H1 (cell line): ENCODE results near the gene CDK19. TPM values are rescaled to one million over a fixed set of nuclear protein-coding genes. Genes with fewer than 3 reads are reported as not detected.

Experiments
- CTCF ChIA-PET: fragments of 300-600 bp; sonication (Branson Sonifier 250); formaldehyde crosslinking; loops from one replicate; lab custom pipeline; 2021; ENCODE audit not compliant: partially characterized antibody; lab: Charles Lee
- POLR2A ChIA-PET: fragments of 300-600 bp; sonication (Branson Sonifier 250); formaldehyde crosslinking; loops from one replicate; lab custom pipeline; 2021; ENCODE audit warnings: inconsistent platforms; ENCODE audit not compliant: partially characterized antibody; lab: Charles Lee
- DNase-seq, 2 experiments: peaks; one replicate each; pipeline versions ENCODE4 v3.0.0 to v3.0.0-alpha.2; 2010 to 2022; ENCODE audit warnings: low spot score in 2 of 2, low read depth in 1 of 2, mixed read lengths in 1 of 2
- FAIRE-seq: peaks from 2 replicates; lab custom pipeline; 2011; peaks lifted over from hg19 to GRCh38; lab: Jason Lieb, UNC
- H2AFZ ChIP-seq: 2 replicates; pipeline ENCODE4 v1.8.1; 2012; ENCODE audit warnings: low read length, inconsistent platforms
- H2AK5ac ChIP-seq: 2 replicates; pipeline ENCODE4 v1.6.1; 2013; ENCODE audit warnings: low read depth, low read length
- H2BK120ac ChIP-seq: replicated peaks from 2 replicates; pipeline ENCODE3; 2013; ENCODE audit warnings: low read depth, low read length, inconsistent platforms
- H2BK12ac ChIP-seq: 2 replicates; pipeline ENCODE4 v1.6.1; 2013; ENCODE audit warnings: low read depth, low read length
- H2BK15ac ChIP-seq: 2 replicates; pipeline ENCODE4 v1.6.1; 2013; ENCODE audit warnings: low read length
- H2BK20ac ChIP-seq: 2 replicates; pipeline ENCODE4 v1.6.1; 2013; ENCODE audit warnings: low read length
- H2BK5ac ChIP-seq: 2 replicates; pipeline ENCODE4 v1.6.1; 2013; ENCODE audit warnings: low read depth, low read length
- H3K14ac ChIP-seq: 2 replicates; pipeline ENCODE4 v1.6.1; 2013; ENCODE audit warnings: inconsistent platforms; ENCODE audit not compliant: insufficient read length
- H3K18ac ChIP-seq: 2 replicates; pipeline ENCODE4 v1.6.1; 2013; ENCODE audit warnings: low read length; ENCODE audit errors: extremely low read depth
- H3K23ac ChIP-seq: 2 replicates; pipeline ENCODE4 v1.6.1; 2013; ENCODE audit warnings: inconsistent platforms; ENCODE audit not compliant: insufficient read length
- H3K23me2 ChIP-seq: 2 replicates; pipeline ENCODE4 v1.6.1; 2013; ENCODE audit warnings: low read depth, low read length
- H3K27ac ChIP-seq: 2 replicates; pipeline ENCODE4 v1.6.1; 2011; ENCODE audit warnings: low read depth, low read length, inconsistent platforms
- H3K27me3 ChIP-seq, 4 experiments: replicated peaks in 1 of 4; 1 replicate in 1 of 4; 2 replicates in 3 of 4; pipeline versions ENCODE4 v1.6.1 to v1.8.1; 2011 to 2013; ENCODE audit warnings: low read length in 3 of 4, mild to moderate bottlenecking in 3 of 4, inconsistent platforms in 2 of 4, mixed read lengths in 2 of 4, moderate library complexity in 1 of 4; ENCODE audit not compliant: control insufficient read depth in 3 of 4, insufficient read depth in 3 of 4; ENCODE audit errors: extremely low read depth in 1 of 4
- H3K36me3 ChIP-seq, 4 experiments: 2 replicates each; pipeline versions ENCODE4 v1.6.1 to v1.8.1; 2011 to 2013; ENCODE audit warnings: mild to moderate bottlenecking in 4 of 4, low read length in 3 of 4, moderate library complexity in 2 of 4, control low read depth in 1 of 4, inconsistent platforms in 1 of 4; ENCODE audit not compliant: insufficient read depth in 4 of 4, control insufficient read depth in 2 of 4
- H3K4ac ChIP-seq: replicated peaks from 2 replicates; pipeline ENCODE3; 2013; ENCODE audit warnings: low read length, low read depth, mixed read lengths, inconsistent platforms; ENCODE audit not compliant: insufficient read length
- H3K4me1 ChIP-seq, 4 experiments: replicated peaks in 1 of 4; 1 replicate in 1 of 4; 2 replicates in 3 of 4; pipeline versions ENCODE4 v1.6.1 to v1.8.1; 2011 to 2013; ENCODE audit warnings: low read length in 3 of 4, inconsistent platforms in 2 of 4, mixed read lengths in 1 of 4; ENCODE audit not compliant: insufficient read depth in 4 of 4, control insufficient read depth in 3 of 4
- H3K4me2 ChIP-seq, 2 experiments: 2 replicates each; pipeline versions ENCODE4 v1.6.1 to v1.8.1; 2011 to 2013; ENCODE audit warnings: low read depth in 2 of 2, low read length in 2 of 2, control low read depth in 1 of 2, inconsistent platforms in 1 of 2, mild to moderate bottlenecking in 1 of 2; ENCODE audit not compliant: insufficient read depth in 1 of 2
- H3K4me3 ChIP-seq, 4 experiments: fragments of 200-600, 300-600 bp in 1 of 4; sonication (generic), shearing (Covaris generic), sonication (Bioruptor Twin) in 1 of 4; 2 replicates each; pipeline versions ENCODE4 v1.5.1 to v1.8.1; 2011 to 2016; ENCODE audit warnings: low read length in 4 of 4, low read depth in 3 of 4, control low read depth in 2 of 4, inconsistent platforms in 2 of 4, mild to moderate bottlenecking in 2 of 4, mixed read lengths in 1 of 4, moderate library complexity in 1 of 4; ENCODE audit not compliant: insufficient read depth in 2 of 4; ENCODE audit errors: extremely low read depth in 1 of 4
- H3K56ac ChIP-seq: replicated peaks from 2 replicates; pipeline ENCODE3; 2013; ENCODE audit warnings: low read depth, mild to moderate bottlenecking, mixed read lengths, low read length, inconsistent platforms; ENCODE audit not compliant: insufficient read length
- H3K79me1 ChIP-seq: 2 replicates; pipeline ENCODE4 v1.6.1; 2013; ENCODE audit warnings: low read depth, low read length, control low read depth
- H3K79me2 ChIP-seq, 2 experiments: 2 replicates each; pipeline versions ENCODE4 v1.6.1 to v1.8.1; 2012 to 2013; ENCODE audit warnings: low read length in 2 of 2, mild to moderate bottlenecking in 2 of 2, inconsistent platforms in 1 of 2; ENCODE audit not compliant: insufficient read depth in 2 of 2, control insufficient read depth in 1 of 2
- H3K9ac ChIP-seq, 4 experiments: replicated peaks in 1 of 4; 1 replicate in 1 of 4; 2 replicates in 3 of 4; pipeline versions ENCODE4 v1.6.1 to v1.8.1; 2011 to 2013; ENCODE audit warnings: low read depth in 3 of 4, low read length in 3 of 4, control low read depth in 2 of 4, mild to moderate bottlenecking in 2 of 4, moderate library complexity in 2 of 4, inconsistent platforms in 1 of 4; ENCODE audit errors: extremely low read depth in 1 of 4
- H3K9me3 ChIP-seq, 2 experiments: 2 replicates each; pipeline versions ENCODE4 v1.6.1 to v1.8.1; 2012 to 2013; ENCODE audit warnings: mild to moderate bottlenecking in 2 of 2, moderate library complexity in 2 of 2, control low read depth in 1 of 2, inconsistent platforms in 1 of 2, low read depth in 1 of 2, low read length in 1 of 2, mixed read lengths in 1 of 2; ENCODE audit not compliant: insufficient read depth in 2 of 2
- H4K20me1 ChIP-seq, 2 experiments: replicated peaks in 1 of 2; 2 replicates each; pipeline versions ENCODE3 to v1.8.1; 2011 to 2013; ENCODE audit warnings: inconsistent platforms in 2 of 2, low read length in 2 of 2, mild to moderate bottlenecking in 1 of 2; ENCODE audit not compliant: insufficient read depth in 2 of 2, control insufficient read depth in 1 of 2
- H4K5ac ChIP-seq: 2 replicates; pipeline ENCODE4 v1.6.1; 2013; ENCODE audit warnings: low read length, low read depth, mixed read lengths, inconsistent platforms; ENCODE audit not compliant: insufficient read length
- H4K8ac ChIP-seq: 2 replicates; pipeline ENCODE4 v1.8.0; 2013; ENCODE audit warnings: mild to moderate bottlenecking, moderate library complexity, low read length, inconsistent platforms; ENCODE audit not compliant: insufficient read depth; ENCODE audit errors: extremely low read depth
- H4K91ac ChIP-seq: replicated peaks from 2 replicates; pipeline ENCODE3; 2013; ENCODE audit warnings: low read length, mixed read lengths, inconsistent platforms; ENCODE audit not compliant: insufficient read length
- CREB1 ChIP-seq: IDR thresholded peaks from 2 replicates; pipeline ENCODE4 v1.6.1; 2012; ENCODE audit warnings: inconsistent platforms
- KDM1A ChIP-seq: fragments of 200-600, 300-600 bp; sonication (generic); IDR thresholded peaks from 2 replicates; pipeline ENCODE4 v1.7.1; 2016; ENCODE audit warnings: mild to moderate bottlenecking, low read length, borderline replicate concordance
- NRF1 ChIP-seq: IDR thresholded peaks from 2 replicates; pipeline ENCODE4 v1.6.1; 2011; ENCODE audit warnings: mild to moderate bottlenecking, low read depth, low read length, improper control_type of control experiment
- POU5F1 ChIP-seq: IDR thresholded peaks from 2 replicates; pipeline ENCODE4 v1.6.1; 2011; ENCODE audit warnings: low read depth, mild to moderate bottlenecking, low read length, moderate library complexity
- RBBP5 ChIP-seq: IDR thresholded peaks from 2 replicates; pipeline ENCODE4 v1.7.1; 2012; ENCODE audit warnings: low read depth, mild to moderate bottlenecking, inconsistent platforms, low read length, moderate library complexity, borderline replicate concordance
- SIN3A ChIP-seq, 2 experiments: IDR thresholded peaks in 1 of 2; conservative IDR thresholded peaks in 1 of 2; 2 replicates each; pipeline ENCODE4 v1.6.1; 2011 to 2012; ENCODE audit warnings: low read length in 2 of 2, improper control_type of control experiment in 1 of 2, low read depth in 1 of 2, mild to moderate bottlenecking in 1 of 2
- SP1 ChIP-seq: IDR thresholded peaks from 2 replicates; pipeline ENCODE4 v1.6.1; 2011; ENCODE audit warnings: low read depth, low read length
- SP2 ChIP-seq: IDR thresholded peaks from 2 replicates; pipeline ENCODE4 v1.6.1; 2012; ENCODE audit warnings: mild to moderate bottlenecking, low read length, inconsistent platforms
- TAF7 ChIP-seq: optimal IDR thresholded peaks from 2 replicates; pipeline ENCODE3; 2011; ENCODE audit warnings: low read depth, mild to moderate bottlenecking, inconsistent platforms, low read length, moderate library complexity, borderline replicate concordance
- WGBS, 2 experiments: shearing (Covaris generic) in 1 of 2; methylation state at CpG; one replicate each; pipeline versions ENCODE4 v1.1.6 to v1.1.7; 2013 to 2015; ENCODE audit warnings: low lambda C conversion rate in 2 of 2, mixed read lengths in 2 of 2, inconsistent platforms in 1 of 2, low coverage in 1 of 2, missing lambda C conversion rate in 1 of 2; ENCODE audit not compliant: insufficient replicate concordance in 2 of 2, insufficient coverage in 1 of 2, insufficient read length in 1 of 2; ENCODE audit errors: extremely low coverage in 1 of 2, missing lambda C conversion rate in 1 of 2; 5-methylcytosine and 5-hydroxymethylcytosine counted together
- polyA plus RNA-seq, 7 experiments: library from polyadenylated mRNA; depleted of rRNA in 3 of 7; stranded (reverse) in 5 of 7; unstranded in 2 of 7; fragments of >200 nt in 5 of 7; fragments of 200-250 nt in 2 of 7; gene quantifications; 1 replicate in 5 of 7; 2 replicates in 1 of 7; 4 replicates in 1 of 7; pipeline versions ENCODE4 v1.2.1 to v1.2.3, GENCODE V29; 2011 to 2013; ENCODE audit warnings: missing spikeins in 2 of 7, mixed read lengths in 2 of 7
- total RNA-seq: library from RNA; stranded (reverse); fragmentation: NEBNext Ultra II Directional; extraction: Animal tissue kit (Norgen Biotek cat#: 25700); gene quantifications from 2 replicates; pipeline ENCODE4 v1.2.1, GENCODE V29; 2021

CDK19 gene
- total and polyA plus RNA-seq, 2 of the 8 experiments (the other 6 are each of a cell fraction or from before 2014, with no cell fraction given): 4.9 to 12.6 TPM

DNA sequence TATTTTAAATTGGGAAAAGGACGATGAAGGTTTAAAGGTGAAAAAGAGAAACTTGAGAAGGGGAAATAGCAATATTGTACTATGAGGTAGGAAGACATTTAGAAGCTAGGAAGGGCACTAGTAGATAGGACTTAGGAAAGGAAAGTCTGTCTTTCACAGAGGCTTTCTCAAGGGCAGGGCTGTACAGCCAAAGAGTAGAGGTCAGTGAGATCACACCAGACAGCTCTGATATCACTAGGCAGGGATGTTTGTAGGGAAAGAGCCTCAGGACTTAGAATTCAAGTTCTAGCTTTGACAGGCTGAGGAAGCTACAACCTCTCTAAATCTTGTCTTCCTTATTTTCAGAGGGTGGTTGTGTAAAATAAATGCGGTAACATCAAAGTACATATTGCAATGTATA lies 178.5 kb downstream of the CDK19 start:
- ChIA-PET POLR2A (no interaction called here), CTCF (interaction anchor here (0.6 to 1.6 kb wide), 2 partner anchors 18 to 576 kb away, joined by 3 to 8 read pairs; no protein-coding TSS in a partner anchor)
- Histone ChIP-seq H3K23me2 (no peaks in the 10 kb centered on the region), H2BK15ac (no peak overlapping the region), H2BK5ac (no peak overlapping the region), H3K18ac (no peak overlapping the region), H3K4me1 (no peaks in the 10 kb centered on the region; a peak in 1 of 7 replicates), H3K14ac (no peak overlapping the region), H3K9me3 (no peaks in the 10 kb centered on the region), H2AFZ (no peak overlapping the region), H3K4me2 (no peak overlapping the region), H4K8ac (no peak overlapping the region), H3K9ac (no peak overlapping the region), H4K20me1 (no peaks in the 10 kb centered on the region), H3K4me3 (no peak overlapping the region), H4K91ac (no peak overlapping the region), H2BK12ac (no peak overlapping the region), H3K56ac (no peak overlapping the region), H4K5ac (no peak overlapping the region), H3K79me2 (no peaks in the 10 kb centered on the region)
- peak; percentile 28 for FAIRE-seq
- 98 to 100% methylated on average over 1 to 2 of the region's 2 CpGs for WGBS, 2 experiments
- TF ChIP-seq CREB1 (no peak), KDM1A (no peak), SIN3A (conservative IDR thresholded peaks at IDR 0.05 in 1 of 2, IDR thresholded peaks at IDR 0.05 in 1 of 2; ENCODE audit: low read depth in 1 of 2, low read length in 2 of 2) (no peak), TAF7 (no peak), POU5F1 (no peak), SP2 (no peak), SP1 (no peak), RBBP5 (no peak), NRF1 (no peak)
- TF ChIP-seq, all 59 proteins: peak for 0
- H3K79me1 ChIP-seq: no peaks in the 10 kb centered on the region
- no peak overlapping the region for H3K27ac ChIP-seq
- H3K4ac ChIP-seq: no peak overlapping the region
- no peak overlapping the region for H2BK120ac ChIP-seq
- no peak overlapping the region for H2BK20ac ChIP-seq
- H3K23ac ChIP-seq: no peak overlapping the region
- H2AK5ac ChIP-seq: no peak overlapping the region
- DNase-seq: no peak
- H3K36me3 ChIP-seq: 0 out of 8 replicates have a peak, but pooled peaks cover 0 to 2% (median 0%) of the 10 kb centered on the region in 4 experiments
- no peaks in the 10 kb centered on the region for H3K27me3 ChIP-seq
